Lower leg skin (tissue), 3 donors: Measurements from ENCODE around the gene GNS.

ENCODE experiments used
- CTCF ChIP-seq, 3 donors: fragments of 450-650 bp; IDR thresholded peaks; one replicate each; pipeline ENCODE4 v1.5.1; 2016; ENCODE audit warnings: antibody characterized with exemption in 3 of 3, mild to moderate bottlenecking in 3 of 3, moderate library complexity in 2 of 3
- POLR2A ChIP-seq, 2 donors: fragments of 450-650 bp; IDR thresholded peaks; one replicate each; pipeline ENCODE4 v1.6.1; 2016 to 2017; ENCODE audit warnings: antibody characterized with exemption in 2 of 2, mild to moderate bottlenecking in 1 of 2, moderate library complexity in 1 of 2

GRCh38 chr12:64682572-64683277 lies 76.5 kb downstream of the GNS start:
- TF ChIP-seq POLR2A (IDR thresholded peaks at IDR 0.05) (no peak), CTCF (IDR thresholded peaks at IDR 0.05) (no peak)
